ENCODE results near the gene RBM10. TPM values are rescaled to one million over a fixed set of nuclear protein-coding genes. Genes with fewer than 3 reads are reported as not detected.

The RBM10 gene
- total RNA-seq, 4 donors from 2014 or later, result 15.8 to 22.9 (median 19.6) TPM

DNA sequence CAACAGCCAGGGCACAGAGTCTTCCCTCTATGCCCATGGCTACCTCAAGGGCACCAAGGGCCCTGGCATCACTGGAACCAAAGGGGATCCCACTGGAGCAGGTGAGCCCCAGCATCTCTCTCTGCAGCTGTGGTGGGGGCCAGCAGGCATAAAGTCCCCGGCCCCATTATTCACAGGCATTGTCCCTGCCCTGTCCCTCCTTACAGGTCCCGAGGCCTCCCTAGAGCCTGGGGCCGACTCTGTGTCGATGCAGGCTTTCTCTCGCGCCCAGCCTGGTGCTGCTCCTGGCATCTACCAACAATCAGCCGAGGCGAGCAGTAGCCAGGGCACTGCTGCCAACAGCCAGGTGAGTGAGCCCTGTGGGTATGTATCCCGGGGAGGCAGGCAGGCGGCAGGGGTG, 36.3 kb downstream of the RBM10 start:
- TF ChIP-seq, protein P1, sequence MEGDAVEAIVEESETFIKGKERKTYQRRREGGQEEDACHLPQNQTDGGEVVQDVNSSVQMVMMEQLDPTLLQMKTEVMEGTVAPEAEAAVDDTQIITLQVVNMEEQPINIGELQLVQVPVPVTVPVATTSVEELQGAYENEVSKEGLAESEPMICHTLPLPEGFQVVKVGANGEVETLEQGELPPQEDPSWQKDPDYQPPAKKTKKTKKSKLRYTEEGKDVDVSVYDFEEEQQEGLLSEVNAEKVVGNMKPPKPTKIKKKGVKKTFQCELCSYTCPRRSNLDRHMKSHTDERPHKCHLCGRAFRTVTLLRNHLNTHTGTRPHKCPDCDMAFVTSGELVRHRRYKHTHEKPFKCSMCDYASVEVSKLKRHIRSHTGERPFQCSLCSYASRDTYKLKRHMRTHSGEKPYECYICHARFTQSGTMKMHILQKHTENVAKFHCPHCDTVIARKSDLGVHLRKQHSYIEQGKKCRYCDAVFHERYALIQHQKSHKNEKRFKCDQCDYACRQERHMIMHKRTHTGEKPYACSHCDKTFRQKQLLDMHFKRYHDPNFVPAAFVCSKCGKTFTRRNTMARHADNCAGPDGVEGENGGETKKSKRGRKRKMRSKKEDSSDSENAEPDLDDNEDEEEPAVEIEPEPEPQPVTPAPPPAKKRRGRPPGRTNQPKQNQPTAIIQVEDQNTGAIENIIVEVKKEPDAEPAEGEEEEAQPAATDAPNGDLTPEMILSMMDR (IDR thresholded peaks at IDR 0.05; ENCODE audit: low read depth), result no peak

DNA sequence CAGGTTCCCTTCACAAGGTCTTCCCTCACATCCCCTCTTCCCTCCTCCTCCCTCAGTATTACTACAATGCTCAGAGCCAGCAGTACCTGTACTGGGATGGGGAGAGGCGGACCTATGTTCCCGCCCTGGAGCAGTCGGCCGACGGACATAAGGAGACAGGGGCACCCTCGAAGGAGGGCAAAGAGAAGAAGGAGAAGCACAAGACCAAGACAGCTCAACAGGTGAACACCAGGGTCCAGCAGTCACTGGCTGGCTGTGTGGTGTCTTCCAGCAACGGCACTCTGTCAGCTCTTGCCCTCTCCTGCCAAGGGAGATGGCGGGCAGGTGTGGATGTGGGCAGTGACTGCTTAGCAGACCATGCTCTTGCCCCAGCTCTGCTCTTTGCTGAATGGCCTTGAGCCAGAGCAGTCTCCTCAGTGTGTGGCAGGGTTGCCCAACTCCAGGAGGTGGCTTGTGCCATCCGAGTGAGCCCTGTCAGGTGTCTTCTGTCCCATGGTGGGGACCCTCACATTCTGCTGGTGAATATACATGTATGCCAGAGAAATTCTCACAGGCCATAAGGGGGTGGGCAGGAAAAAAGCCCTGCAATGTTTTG, 37.2 kb downstream of the RBM10 start:
- TF ChIP-seq, protein P1 (IDR thresholded peaks at IDR 0.05; ENCODE audit: low read depth), result no peak

DNA sequence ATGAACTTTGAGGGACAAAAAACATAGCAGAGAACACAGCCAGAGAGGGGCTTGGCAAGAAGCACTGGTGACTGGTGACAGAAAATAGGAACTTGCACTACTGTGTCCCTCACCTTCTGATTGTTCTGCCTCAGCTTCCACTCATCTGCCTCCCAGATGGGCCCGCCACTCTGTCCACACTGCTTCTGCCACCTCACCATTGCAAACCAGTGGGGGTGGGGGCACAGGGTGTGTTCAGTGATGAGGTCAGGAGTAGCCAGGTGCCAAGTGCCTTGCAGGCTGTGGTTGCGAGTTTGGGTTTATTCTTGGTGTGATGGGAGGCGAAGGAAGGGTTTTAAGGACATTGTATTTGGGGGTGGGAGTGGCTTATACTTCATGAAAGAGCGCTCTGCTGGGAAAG, 39.5 kb downstream of the RBM10 start:
- TF ChIP-seq, protein P1 (IDR thresholded peaks at IDR 0.05; ENCODE audit: low read depth), result no peak

DNA sequence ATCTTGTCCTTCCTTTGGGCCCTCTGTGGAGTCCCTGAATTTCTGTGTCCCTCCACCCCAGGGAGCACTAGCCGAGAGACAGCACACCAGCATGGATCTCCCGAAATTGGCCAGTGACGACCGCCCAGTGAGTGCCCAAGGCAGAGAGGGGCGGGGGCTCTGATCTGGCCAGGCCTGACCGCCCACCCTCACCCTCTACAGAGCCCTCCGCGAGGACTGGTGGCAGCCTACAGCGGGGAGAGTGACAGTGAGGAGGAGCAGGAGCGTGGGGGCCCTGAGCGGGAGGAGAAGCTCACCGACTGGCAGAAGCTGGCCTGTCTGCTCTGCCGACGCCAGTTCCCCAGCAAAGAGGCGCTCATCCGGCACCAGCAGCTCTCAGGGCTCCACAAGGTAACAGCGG, 40.2 kb downstream of the RBM10 start:
- TF ChIP-seq, protein P1 (IDR thresholded peaks at IDR 0.05; ENCODE audit: low read depth), result no peak

DNA sequence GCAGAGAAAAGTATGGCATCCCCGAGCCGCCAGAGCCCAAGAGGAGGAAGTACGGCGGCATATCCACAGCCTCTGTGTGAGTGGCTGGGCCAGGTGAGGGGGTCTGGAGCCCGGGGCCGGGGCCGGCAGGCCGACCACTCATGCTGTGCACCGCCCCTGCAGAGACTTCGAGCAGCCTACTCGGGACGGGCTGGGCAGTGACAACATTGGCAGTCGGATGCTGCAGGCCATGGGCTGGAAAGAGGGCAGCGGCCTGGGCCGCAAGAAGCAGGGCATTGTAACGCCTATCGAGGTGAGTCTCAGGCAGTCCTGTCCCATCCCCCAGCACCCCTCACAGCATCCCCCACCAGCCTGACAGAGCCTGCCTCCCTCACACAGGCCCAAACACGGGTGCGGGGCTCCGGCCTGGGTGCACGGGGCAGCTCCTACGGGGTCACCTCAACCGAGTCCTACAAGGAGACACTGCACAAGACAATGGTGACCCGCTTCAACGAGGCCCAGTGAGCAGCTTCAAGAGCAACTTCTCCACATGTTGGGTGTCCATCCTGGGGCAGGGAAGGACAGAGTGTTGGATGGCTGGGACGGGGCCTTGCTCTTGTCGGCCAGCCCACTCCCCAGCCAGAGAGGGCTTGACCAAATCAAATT, 41.2 kb downstream of the RBM10 start:
- TF ChIP-seq, protein P1 (IDR thresholded peaks at IDR 0.05; ENCODE audit: low read depth), result no peak

DNA sequence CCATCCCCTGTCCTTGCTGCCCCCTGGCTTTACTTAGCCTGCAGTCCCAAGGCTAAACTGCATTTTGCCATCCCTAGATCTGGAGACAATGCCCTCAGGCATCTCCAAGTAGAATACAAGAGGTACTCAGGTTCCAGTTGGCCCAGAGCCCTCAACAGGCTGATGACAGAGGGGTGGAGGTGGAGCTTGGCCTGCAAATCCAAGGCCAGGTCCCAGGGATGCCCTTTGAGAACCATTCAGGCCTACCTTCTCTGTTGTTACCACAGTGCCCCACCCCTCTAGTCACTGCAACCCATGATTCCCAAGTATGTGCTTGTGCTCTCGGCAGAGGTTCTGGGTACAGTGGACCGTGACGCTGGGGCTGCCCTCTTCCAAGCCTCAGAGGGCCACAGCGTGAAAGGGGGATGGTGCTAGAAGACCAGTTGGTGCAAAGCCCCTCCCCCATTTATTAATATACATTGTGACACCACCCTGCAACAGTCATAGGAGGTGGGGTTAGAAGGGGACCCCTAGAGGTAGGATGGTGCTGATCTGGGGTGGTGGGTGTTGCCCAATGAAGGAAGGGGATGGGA, 42.2 kb downstream of the RBM10 start:
- TF ChIP-seq, protein P1 (IDR thresholded peaks at IDR 0.05; ENCODE audit: low read depth), result no peak

DNA sequence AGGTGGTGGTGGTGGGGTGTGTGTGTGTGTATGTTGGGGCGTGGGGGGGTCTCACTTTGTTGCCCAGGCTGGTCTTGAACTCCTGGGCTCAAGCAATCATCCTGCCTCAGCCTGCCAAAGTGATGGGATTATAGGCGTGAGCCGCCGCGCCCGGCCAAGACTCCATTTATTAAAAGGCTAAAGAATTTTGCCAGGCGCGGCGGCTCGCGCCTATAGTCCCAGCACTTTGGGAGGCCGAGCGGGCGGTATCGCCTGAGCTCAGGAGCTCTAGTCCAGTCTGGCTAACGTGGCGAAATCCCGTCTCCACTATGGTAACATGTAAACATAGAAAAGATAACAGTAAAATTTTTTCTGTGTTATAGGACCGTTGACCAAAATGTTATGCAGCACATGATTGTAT, 44.9 kb downstream of the RBM10 start:
- TF ChIP-seq, protein P1 (IDR thresholded peaks at IDR 0.05; ENCODE audit: low read depth), result no peak

Data from subcutaneous adipose tissue (tissue), 4 donors.